Activated CD4-positive, alpha-beta T cell treated with anti-CD3 and anti-CD28 coated beads, Interleukin-2, amount 50 U/mL, for 16 hours (primary cell): ENCODE data around the gene FAM180A.
"Not testable (repeated sequence)": the region's sequence is repeated elsewhere in the genome, so short reads cannot be mapped to it uniquely, and the experiment has no call there.

Source experiments
- DNase-seq: peaks from one replicate; pipeline ENCODE4 v3.0.0-alpha.2; 2020

Gene FAM180A

GRCh38 chr7:135711139-135711469 lies 37.5 kb downstream of the FAM180A start:
- no peak for DNase-seq

GRCh38 chr7:135710417-135711138 lies 38.0 kb downstream of the FAM180A start:
- DNase-seq = peak; percentile 18

- no peak for DNase-seq
Observed at GRCh38 chr7:135709508-135709907, 39.1 kb downstream of the FAM180A start.

- DNase-seq = no peak
Observed at GRCh38 chr7:135708041-135708440, 40.6 kb downstream of the FAM180A start.

GRCh38 chr7:135707570-135707966 lies 41.0 kb downstream of the FAM180A start:
- DNase-seq = no peak

- no peak for DNase-seq
Observed at GRCh38 chr7:135706858-135707569, 41.6 kb downstream of the FAM180A start.

GRCh38 chr7:135706038-135706742 lies 42.4 kb downstream of the FAM180A start:
- DNase-seq = no peak

GRCh38 chr7:135704698-135705097 lies 43.9 kb downstream of the FAM180A start:
- no peak for DNase-seq

- DNase-seq = peak; percentile 10
Observed at GRCh38 chr7:135704074-135704473, 44.5 kb downstream of the FAM180A start.

GRCh38 chr7:135697276-135698049 lies 51.1 kb downstream of the FAM180A start:
- DNase-seq = no peak

GRCh38 chr7:135693558-135693957 lies 55.1 kb downstream of the FAM180A start:
- no peak for DNase-seq

- DNase-seq = not testable (repeated sequence)
Observed at GRCh38 chr7:135692606-135693005, 56.0 kb downstream of the FAM180A start.

- DNase-seq = no peak
Observed at GRCh38 chr7:135692055-135692454, 56.6 kb downstream of the FAM180A start.

- no peak for DNase-seq
Observed at GRCh38 chr7:135690566-135690965, 58.0 kb downstream of the FAM180A start.

- DNase-seq = no peak
Observed at GRCh38 chr7:135687466-135687865, 61.1 kb downstream of the FAM180A start.

- DNase-seq = no peak
Observed at GRCh38 chr7:135685306-135686084, 63.1 kb downstream of the FAM180A start.

- DNase-seq = no peak
Observed at GRCh38 chr7:135684699-135685098, 63.9 kb downstream of the FAM180A start.

- no peak for DNase-seq
Observed at GRCh38 chr7:135684136-135684535, 64.5 kb downstream of the FAM180A start.

GRCh38 chr7:135683609-135684008 lies 65.0 kb downstream of the FAM180A start:
- DNase-seq = no peak

GRCh38 chr7:135682191-135682590 lies 66.4 kb downstream of the FAM180A start:
- no peak for DNase-seq

GRCh38 chr7:135681762-135682161 lies 66.9 kb downstream of the FAM180A start:
- no peak for DNase-seq
